GM19239 (cell line): Measurements from ENCODE around the gene CDRT4.

Experiments used
- DNase-seq: peaks from one replicate; pipeline ENCODE4 v3.0.0; 2011; ENCODE audit warnings: low spot score; ENCODE audit not compliant: insufficient read length
- FAIRE-seq: peaks from 2 replicates; lab custom pipeline; 2011; peaks lifted over from hg19 to GRCh38; lab: Jason Lieb, UNC

Gene CDRT4

DNA sequence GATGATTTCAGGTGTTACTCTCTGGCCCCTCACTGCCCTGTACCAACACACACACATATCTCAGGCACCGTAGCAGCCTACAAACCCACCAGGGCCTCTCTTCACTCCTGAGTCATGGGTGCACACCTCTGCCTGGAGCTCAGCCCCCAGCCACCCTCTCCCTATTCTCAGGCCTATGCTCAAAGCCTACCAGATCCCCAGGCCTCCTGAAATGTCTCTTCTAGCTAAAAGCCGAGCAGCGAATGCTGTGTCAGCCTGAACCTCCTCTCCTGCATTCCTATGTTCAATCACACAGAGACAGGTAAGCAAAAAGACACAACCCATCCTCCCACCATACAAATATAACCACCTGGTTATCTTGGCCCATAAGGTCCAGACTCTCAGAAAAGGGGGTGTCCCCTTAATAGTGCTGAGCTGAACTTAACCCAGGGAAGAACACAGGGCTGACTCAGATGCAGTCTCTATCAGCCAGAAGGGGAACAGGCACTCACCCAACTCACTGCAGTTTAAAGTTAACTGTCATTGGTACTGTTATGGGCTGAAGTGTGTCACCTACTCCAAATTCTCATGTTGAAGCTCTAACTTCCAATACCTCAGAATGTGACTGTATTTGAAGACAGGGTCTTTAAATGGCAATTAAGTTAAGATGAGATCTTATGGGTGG, 64.0 kb downstream of the CDRT4 start:
- DNase-seq: no peak

DNA sequence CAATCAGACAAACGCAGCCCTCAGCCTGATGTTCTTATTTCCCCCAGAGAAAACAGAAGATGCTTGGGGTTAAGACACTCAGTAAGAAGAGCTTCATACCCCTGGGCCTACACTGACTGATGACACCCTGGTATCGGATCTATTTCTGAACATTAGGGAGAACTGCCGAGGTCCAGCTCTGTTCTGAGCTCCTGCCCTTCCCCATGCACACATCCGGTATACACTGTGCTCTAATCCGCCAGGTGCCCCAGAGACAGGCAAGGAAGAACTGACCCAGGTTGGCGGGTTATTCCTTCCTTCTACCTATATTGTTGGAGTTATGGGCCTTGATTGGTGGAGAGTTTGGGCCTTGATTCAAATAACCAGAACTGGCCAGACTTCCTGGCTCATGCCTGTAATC, 68.0 kb downstream of the CDRT4 start:
- no peak for FAIRE-seq

More for the DNA sequence above, 64.0 kb downstream of the CDRT4 start:
- FAIRE-seq: no peak

DNA sequence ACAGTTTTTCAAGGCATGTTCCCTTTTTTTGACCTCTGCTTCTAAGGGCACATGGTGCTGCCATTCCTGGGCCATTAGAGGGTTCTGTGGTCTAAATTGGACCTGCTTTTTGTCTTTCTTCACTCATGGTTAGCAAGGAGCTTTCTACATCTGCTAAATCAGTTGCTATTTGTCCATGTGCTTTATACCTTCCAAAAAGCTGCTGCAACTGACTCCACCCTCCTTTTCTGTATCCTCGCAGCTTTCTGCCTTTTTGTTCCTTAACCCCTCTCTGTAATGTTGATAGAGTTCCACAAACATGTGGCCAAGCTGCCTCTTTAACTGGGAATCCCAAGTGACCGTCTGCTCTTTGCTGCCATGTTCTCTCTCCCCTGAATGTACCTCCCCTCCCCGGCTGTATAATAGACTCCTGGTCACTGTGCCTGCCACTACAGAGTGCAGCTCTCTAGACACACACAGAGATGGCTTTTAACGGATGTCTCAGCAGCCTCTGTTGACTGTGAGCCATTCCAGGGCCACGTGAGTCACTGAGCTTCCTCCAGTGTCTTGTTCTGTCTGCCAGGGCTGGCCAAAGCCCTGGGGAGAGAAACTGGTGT, 68.6 kb downstream of the CDRT4 start:
- FAIRE-seq: no peak
- no peak for DNase-seq

More for the DNA sequence above, 68.0 kb downstream of the CDRT4 start:
- DNase-seq: no peak

DNA sequence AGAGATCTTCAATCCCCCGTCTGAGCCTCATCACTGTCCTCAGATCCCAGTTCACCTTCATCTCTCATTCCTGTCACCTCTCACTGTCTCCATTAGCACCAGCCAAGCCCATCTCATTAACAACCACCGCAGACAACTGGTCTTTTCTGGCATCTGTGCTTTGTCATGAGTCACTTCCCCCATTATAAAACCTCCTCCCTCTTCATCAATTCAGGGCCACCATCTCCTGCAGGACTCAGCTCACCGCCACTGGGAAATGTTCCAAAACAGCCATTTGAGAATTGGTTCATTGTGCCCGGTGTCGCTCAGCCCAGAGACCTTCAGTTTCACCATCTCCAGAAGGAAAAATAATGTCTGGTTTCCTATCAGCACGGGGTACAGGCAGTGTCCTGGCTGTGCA, 69.1 kb downstream of the CDRT4 start:
- DNase-seq (no peak), FAIRE-seq (no peak)

DNA sequence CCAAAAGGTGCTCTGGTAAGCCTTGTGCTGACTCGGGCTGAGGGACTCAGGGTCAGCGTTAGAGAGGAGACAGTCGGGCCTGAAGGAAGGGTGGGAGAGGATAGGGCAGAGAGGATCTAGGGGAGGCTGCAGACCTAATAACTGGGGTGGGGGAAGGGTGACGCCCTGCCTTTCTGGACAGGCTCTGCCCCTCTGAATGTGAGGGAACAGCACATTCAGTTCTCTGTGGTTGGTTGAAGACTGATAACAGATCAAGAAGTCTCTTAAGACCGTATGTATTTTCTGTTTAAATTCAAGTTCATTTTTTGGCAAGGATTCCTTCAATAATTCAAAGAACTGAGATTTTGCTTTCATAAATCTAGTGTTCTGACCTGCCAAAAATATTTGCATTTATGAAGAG, 69.8 kb downstream of the CDRT4 start:
- DNase-seq (no peak), FAIRE-seq (no peak)

DNA sequence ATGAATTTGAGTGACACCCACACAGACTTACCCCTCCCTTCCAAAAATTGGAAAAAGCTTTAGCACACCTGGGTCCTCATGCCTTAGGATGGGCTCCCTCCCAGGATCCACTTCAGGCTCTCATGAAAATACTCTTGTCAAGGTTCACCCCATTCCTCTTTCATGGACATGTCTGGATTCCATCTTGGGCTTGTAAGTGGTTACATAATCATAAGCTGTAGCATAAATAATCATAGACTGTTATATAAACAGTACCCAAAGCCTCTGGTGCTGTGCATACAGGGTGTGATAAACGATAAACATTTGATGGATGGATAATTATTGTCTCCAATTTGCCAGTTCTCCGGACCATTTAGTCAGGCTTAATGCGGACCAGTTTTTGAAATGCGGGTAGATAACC, 72.3 kb downstream of the CDRT4 start:
- no peak for DNase-seq
- no peak for FAIRE-seq

DNA sequence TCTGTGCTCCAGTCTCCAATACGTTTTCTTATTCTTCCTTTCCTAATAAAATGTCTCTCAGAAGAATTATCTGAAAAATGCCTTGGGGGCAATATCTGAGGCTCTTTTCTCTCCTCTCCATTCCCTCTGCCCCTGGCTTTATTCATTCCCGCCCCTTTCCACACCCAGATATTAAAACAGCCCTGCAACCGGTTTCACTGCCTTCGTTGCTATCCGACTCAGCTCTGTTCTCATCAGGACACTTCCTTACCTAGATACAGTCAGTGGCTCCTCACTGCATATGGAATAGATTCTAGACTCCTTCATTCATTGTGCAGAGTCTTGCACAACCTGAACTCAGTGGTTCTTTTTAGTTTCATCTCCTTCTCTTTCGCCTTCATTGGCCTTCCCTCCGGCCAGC, 74.0 kb downstream of the CDRT4 start:
- DNase-seq (no peak), FAIRE-seq (no peak)

DNA sequence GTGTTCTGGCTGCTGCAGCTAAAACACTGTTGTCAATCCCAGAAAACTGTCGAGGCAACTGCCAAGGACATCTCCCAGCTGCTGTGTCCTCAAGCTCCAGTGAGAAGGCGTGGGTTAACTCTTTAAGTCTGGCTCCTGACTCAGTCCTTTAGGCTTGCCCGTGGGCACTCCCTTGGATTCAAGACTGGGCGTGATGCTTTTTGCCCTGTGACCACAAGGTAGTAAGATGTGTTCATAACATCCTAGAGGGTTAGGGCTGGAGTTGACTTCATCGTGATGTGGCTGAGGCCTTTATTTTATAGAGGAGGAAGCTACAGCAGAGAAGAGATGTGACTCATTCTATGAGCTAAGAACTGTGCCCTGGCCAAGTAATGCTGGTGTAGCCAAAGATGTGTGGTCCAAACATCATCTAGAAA, 75.1 kb downstream of the CDRT4 start:
- FAIRE-seq (no peak), DNase-seq (no peak)

DNA sequence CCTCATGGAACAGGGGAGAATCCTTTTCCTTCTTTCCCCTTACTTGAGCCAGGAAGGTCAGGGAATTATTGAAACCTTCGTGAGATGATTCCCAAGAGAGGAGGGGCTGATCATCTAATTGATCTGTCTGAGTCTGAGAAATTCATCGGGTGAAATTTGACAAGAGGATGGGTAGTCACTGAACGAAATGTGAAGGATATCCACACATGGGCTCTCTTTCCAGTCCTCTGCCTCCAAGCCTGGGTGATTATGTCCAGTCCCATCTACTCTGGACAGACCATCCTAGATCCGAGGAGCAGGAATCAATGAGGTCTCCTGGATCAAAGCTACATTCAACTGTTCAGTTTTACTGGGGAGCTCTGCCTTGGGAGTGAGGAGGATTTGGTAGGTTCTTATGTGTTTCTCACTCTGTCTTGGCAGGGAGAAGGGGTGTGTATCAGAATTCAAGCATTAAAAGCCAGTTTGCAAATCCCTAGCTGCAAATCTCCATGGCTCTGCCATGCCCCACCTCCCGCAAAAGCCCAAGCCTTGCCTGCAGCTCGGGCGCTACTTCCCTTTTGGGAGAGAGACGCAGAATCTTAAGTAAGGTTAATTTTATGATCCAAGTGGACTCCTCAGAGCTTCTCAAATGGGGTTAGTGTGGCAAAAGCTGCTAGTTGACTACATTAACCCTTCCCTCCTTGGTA, 78.9 kb downstream of the CDRT4 start:
- FAIRE-seq: no peak
- DNase-seq: no peak

DNA sequence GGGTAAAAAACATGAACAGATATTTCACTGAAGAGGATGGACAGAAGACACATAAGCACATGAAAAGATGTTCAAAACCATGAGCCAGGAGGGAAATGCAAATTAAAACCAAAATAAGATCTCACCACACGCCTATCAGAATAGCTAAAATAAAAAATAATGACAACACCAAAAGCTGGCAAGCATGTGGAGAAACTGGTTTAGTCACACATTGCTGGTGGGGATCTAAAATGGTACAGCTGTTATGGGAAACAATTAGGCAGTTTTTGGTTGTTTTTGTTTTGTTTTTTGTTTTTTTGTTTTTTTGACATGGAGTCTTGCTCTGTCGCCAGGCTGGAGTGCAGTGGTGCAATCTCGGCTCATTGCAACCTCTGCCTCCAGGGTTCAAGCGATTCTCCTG, 81.3 kb downstream of the CDRT4 start:
- no peak for DNase-seq

More for the DNA sequence above, 81.3 kb downstream of the CDRT4 start:
- no peak for FAIRE-seq
